Omental fat pad (tissue), 4 donors: ENCODE data around the gene ETV5. TPM values are rescaled to one million over a fixed set of nuclear protein-coding genes. Genes with fewer than 3 reads are reported as not detected.

Source experiments
- ATAC-seq: fragments of 150-250 bp; one replicate; pipeline ENCODE4 v1.9.1; 2016; ENCODE audit warnings: mild to moderate bottlenecking, moderate library complexity; ENCODE audit not compliant: low FRiP score
- DNase-seq: peaks from one replicate; pipeline ENCODE4 v3.0.0-alpha.2; 2019; ENCODE audit warnings: low spot score
- total RNA-seq, 4 donors: library from RNA; depleted of rRNA; stranded (reverse); fragments of >200 nt; gene quantifications; one replicate each; pipeline ENCODE4 v1.1.0, GENCODE V29; 2016
- TF ChIP-seq, protein P1 (sequence below), 3 donors: fragments of 450-650 bp; IDR thresholded peaks; one replicate each; pipeline ENCODE4 v1.5.1; 2016 to 2017; ENCODE audit warnings: antibody characterized with exemption in 3 of 3, mild to moderate bottlenecking in 3 of 3, moderate library complexity in 2 of 3

ETV5 gene
- total RNA-seq, 4 donors from 2014 or later = 10.3 to 23.3 (median 14.5) TPM

DNA sequence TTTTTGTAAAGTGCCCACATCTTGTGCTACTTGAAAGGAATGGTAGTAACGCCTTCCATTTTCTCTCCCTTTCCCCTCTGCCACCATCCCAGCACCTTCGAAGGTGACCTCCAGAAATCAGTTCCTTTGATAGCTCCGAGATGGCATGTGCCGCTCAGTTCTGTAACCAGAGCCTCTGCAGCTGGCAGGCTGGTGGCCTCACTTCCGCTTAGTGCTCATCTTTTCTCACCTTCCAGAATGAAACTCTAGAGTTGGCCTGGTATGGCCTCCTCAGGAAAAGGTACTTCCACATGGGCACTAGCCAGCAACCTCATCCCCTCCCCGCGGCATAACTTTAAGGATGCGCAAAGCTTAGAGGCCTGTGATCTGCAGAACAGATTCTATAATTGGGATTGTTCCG lies 38.8 kb downstream of the ETV5 start:
- DNase-seq (no peak), ATAC-seq (no peak)
- TF ChIP-seq, protein P1, sequence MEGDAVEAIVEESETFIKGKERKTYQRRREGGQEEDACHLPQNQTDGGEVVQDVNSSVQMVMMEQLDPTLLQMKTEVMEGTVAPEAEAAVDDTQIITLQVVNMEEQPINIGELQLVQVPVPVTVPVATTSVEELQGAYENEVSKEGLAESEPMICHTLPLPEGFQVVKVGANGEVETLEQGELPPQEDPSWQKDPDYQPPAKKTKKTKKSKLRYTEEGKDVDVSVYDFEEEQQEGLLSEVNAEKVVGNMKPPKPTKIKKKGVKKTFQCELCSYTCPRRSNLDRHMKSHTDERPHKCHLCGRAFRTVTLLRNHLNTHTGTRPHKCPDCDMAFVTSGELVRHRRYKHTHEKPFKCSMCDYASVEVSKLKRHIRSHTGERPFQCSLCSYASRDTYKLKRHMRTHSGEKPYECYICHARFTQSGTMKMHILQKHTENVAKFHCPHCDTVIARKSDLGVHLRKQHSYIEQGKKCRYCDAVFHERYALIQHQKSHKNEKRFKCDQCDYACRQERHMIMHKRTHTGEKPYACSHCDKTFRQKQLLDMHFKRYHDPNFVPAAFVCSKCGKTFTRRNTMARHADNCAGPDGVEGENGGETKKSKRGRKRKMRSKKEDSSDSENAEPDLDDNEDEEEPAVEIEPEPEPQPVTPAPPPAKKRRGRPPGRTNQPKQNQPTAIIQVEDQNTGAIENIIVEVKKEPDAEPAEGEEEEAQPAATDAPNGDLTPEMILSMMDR (IDR thresholded peaks at IDR 0.05) = no peak

DNA sequence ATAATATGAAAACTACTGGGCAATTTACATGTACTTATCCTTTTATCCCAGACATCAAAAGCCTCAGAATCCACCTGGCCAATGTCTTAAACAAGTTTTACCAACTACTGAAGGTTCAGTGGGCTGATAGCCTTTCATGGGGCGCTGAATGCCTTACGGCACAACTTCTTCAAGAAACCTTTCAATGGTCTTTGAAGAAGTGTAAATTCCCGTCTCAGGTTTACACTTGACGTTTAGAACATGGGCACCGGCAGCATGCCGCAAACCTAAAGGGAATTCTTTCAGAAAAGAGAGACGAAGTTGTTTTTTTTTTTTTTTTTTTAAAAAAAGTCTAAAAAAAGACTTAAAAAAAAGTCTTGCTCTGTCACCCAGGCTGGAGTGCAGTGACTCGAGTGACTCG lies 39.7 kb downstream of the ETV5 start:
- DNase-seq (no peak), ATAC-seq (no peak)
- TF ChIP-seq, protein P1 (IDR thresholded peaks at IDR 0.05) = no peak

DNA sequence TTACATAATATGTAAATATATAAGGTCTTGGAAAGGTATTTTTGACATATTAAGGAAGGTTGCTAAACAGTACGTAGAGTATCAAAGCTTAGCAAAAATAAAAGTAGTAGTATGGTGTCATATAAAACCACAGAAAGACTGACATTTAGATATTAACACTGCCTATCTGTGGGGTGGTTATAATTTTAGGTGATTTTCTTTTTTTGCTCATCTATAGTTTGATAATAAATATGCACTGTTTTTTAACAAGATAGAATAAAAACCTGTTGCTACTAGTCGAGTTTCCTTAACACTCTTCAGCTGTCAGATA lies 40.7 kb downstream of the ETV5 start:
- no peak for DNase-seq
- TF ChIP-seq, protein P1 (IDR thresholded peaks at IDR 0.05) = no peak
- ATAC-seq = no peak

DNA sequence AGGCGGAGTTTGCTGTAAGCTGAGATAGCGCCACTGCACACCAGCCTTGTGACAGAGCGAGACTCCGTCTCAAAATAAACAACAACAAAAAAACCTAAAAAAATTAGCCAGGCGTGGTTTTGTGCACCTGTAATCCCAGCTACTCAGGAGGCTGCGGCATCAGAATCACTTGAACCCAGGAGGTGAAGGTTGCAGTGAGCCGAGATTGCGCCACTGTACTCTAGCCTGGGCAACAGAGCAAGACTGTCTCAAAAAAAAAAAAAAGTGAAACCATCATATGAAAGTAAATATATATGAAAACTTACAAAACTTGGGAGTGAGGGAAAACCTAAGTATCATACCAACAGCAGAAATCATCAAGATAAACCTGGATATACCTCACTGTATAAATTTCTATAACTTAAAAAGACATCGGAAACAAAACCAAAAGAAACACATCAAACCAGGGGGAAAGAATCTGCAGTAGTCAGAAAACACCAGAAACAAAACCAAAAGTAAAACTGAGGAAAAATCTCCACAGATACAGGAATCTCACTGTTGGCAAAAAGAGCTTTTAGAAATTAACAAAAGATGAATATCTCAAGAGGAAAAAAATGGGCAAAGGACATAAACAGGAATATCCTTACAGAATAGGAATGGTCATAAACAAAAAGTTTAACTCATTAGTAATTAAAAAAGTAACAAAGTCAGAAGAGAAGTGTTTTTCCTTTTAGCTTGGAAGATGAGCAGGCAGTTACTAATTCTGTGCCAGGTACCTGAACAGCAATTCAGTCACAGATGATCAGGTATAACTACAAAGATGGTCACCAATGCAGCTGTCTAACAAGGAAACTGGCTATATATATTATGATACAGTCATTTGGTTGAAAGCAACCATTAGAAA lies 41.3 kb downstream of the ETV5 start:
- TF ChIP-seq, protein P1 (IDR thresholded peaks at IDR 0.05) = no peak
- ATAC-seq = no peak
- no peak for DNase-seq

DNA sequence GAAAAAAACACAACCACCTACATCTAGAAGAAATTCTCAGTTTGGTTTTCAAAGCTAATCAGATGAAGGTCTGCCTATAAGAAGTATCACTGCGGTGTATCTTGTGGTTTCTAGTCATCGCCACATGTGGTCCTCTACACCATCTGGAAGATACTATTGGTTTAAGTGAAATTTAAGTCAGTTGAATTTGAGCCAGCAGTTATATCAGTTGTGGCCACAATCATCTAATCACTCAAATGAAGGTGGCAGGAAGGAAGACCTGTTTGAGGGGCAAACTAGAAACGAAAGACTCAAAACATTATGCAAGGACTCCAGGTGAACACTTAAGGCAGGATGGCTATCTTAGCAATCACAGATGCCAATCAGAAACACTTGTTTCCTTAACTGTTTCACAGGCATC lies 48.7 kb downstream of the ETV5 start:
- DNase-seq (no peak), ATAC-seq (no peak)
- TF ChIP-seq, protein P1 (IDR thresholded peaks at IDR 0.05) = no peak

DNA sequence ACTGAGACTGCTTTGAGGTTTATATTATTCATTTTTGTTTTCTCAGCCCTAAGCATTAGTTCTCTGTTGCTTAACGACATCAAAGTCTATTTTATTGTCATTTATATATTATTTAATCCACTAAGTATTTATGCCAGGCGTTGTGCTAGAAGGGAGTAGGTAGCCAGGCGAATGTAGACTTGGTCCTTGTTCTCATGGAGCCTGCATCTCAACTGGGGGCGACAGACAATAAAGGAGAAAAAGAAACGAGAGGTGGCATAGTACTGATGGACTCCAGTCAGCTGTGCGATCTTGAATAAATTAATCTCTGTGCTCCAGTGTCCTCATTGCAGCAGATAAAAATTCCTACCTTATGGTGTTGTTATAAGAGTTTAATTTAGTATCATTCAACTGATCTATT lies 49.7 kb downstream of the ETV5 start:
- TF ChIP-seq, protein P1 (IDR thresholded peaks at IDR 0.05) = no peak
- no peak for DNase-seq
- no peak for ATAC-seq

DNA sequence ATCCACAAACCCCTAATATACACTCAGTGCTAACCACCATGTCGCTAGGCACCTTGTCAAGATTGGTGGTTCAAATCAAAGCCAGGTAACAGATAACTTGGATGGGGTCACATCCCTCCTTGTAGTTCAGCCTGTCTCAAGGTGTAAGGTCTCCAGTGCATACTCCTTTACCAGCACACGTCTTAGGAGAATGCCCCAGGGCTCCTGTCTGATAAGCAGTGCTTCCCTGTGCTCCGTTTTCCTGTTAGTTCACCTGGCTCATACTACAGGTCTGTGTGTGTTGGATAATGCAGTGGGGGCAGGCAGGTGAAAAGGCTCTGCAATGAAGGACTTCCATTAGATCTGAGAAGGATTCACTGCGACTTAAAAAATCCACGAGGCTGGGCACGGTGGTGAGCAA lies 50.7 kb downstream of the ETV5 start:
- DNase-seq (no peak), ATAC-seq (no peak)
- TF ChIP-seq, protein P1 (IDR thresholded peaks at IDR 0.05) = no peak
